Esophagus muscularis mucosa (tissue), 4 donors: ENCODE results near the gene NUP35. TPM values are rescaled to one million over a fixed set of nuclear protein-coding genes. Genes with fewer than 3 reads are reported as not detected.

ENCODE experiments used
- DNase-seq: peaks from one replicate; pipeline ENCODE4 v3.0.0-alpha.2; 2017; ENCODE audit errors: extremely low spot score
- H3K27ac ChIP-seq, 4 donors: fragments of 200-600 bp; sonication (generic); replicated peaks in 1 of 4; 1 replicate in 3 of 4; 2 replicates in 1 of 4; pipeline ENCODE4 v1.5.1; 2016 to 2019; ENCODE audit warnings: mild to moderate bottlenecking in 1 of 4
- H3K27me3 ChIP-seq, 4 donors: fragments of 200-600 bp; sonication (generic); one replicate each; pipeline versions ENCODE4 v1.5.1 to v1.6.0; 2016 to 2019
- H3K36me3 ChIP-seq, 4 donors: fragments of 200-600 bp; sonication (generic); one replicate each; pipeline ENCODE4 v1.5.1; 2016 to 2019
- H3K4me1 ChIP-seq, 4 donors: fragments of 200-600 bp; sonication (generic); one replicate each; pipeline ENCODE4 v1.5.1; 2016 to 2019
- H3K4me3 ChIP-seq, 4 donors: fragments of 200-600 bp; sonication (generic); 1 replicate in 2 of 4; 2 replicates in 2 of 4; pipeline ENCODE4 v1.5.1; 2016 to 2019; ENCODE audit warnings: mild to moderate bottlenecking in 4 of 4, moderate library complexity in 1 of 4
- H3K9me3 ChIP-seq, 4 donors: fragments of 200-600 bp; sonication (generic); 1 replicate in 3 of 4; 2 replicates in 1 of 4; pipeline ENCODE4 v1.5.1; 2016 to 2019
- EP300 ChIP-seq: sonication (generic); formaldehyde crosslinking; IDR thresholded peaks from one replicate; pipeline ENCODE4 v1.6.1; 2017; ENCODE audit warnings: antibody characterized with exemption
- POLR2A ChIP-seq: fragments of 450-650 bp; IDR thresholded peaks from one replicate; pipeline ENCODE4 v1.6.1; 2017; ENCODE audit warnings: antibody characterized with exemption, moderate library complexity, mild to moderate bottlenecking, low read depth
- POLR2AphosphoS5 ChIP-seq, 2 donors: sonication (generic); formaldehyde crosslinking; IDR thresholded peaks; one replicate each; pipeline ENCODE4 v1.6.1; 2017; ENCODE audit warnings: antibody characterized with exemption in 2 of 2
- WGBS: methylation state at CpG from one replicate; pipeline ENCODE4 v1.1.5; 2018; 5-methylcytosine and 5-hydroxymethylcytosine counted together
- intact Hi-C: fragments of 100-400 bp; cut with DNase I; formaldehyde crosslinking; loops from one replicate; pipeline ENCODE4 v1.15.1; 2023
- total RNA-seq, 4 donors: library from RNA; depleted of rRNA; stranded (reverse); fragments of >200 nt; gene quantifications; one replicate each; pipeline versions ENCODE4 v1.1.0 to v1.2.1, GENCODE V29; 2016
- TF ChIP-seq, protein P1 (sequence below), 3 experiments: fragments of 200-600 bp in 2 of 3; fragments of 450-650 bp in 1 of 3; sonication (generic) in 2 of 3; IDR thresholded peaks; one replicate each; pipeline ENCODE4 v1.5.1; 2017 to 2019; ENCODE audit warnings: antibody characterized with exemption in 3 of 3, mild to moderate bottlenecking in 2 of 3, moderate library complexity in 1 of 3

NUP35 gene
- total RNA-seq, 4 donors from 2014 or later, result 7.6 to 11.6 (median 10.7) TPM

DNA sequence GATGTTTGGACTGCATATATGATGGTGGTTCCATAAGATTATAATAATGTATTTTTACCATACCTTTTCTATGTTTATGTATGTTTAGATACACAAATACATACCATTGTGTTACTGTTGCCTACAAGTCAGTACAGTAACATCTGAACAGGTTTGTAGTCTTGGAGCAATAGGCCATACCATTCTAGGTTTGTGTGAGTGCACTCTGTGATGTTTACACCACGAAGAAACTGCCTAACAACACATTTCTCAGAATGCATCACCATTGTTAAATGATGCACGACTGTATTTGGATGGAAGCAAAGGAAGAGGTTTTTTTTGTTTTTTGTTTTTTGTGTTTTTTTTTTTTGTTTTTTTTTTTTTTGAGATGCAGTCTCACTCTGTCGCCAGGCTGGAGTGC is 36.2 kb upstream of the NUP35 start:
- intact Hi-C loops, result loop anchor here (5.0 kb wide), 1 partner anchor 34 kb away; the partner anchor contains the start of gene NUP35
- no peak overlapping the region for H3K4me3 ChIP-seq
- no peaks in the 10 kb centered on the region for H3K4me1 ChIP-seq
- WGBS, result 90% methylated on average over 3 of the region's 3 CpGs
- no peaks in the 10 kb centered on the region for H3K9me3 ChIP-seq
- TF ChIP-seq EP300, result no peak
- TF ChIP-seq, protein P1, sequence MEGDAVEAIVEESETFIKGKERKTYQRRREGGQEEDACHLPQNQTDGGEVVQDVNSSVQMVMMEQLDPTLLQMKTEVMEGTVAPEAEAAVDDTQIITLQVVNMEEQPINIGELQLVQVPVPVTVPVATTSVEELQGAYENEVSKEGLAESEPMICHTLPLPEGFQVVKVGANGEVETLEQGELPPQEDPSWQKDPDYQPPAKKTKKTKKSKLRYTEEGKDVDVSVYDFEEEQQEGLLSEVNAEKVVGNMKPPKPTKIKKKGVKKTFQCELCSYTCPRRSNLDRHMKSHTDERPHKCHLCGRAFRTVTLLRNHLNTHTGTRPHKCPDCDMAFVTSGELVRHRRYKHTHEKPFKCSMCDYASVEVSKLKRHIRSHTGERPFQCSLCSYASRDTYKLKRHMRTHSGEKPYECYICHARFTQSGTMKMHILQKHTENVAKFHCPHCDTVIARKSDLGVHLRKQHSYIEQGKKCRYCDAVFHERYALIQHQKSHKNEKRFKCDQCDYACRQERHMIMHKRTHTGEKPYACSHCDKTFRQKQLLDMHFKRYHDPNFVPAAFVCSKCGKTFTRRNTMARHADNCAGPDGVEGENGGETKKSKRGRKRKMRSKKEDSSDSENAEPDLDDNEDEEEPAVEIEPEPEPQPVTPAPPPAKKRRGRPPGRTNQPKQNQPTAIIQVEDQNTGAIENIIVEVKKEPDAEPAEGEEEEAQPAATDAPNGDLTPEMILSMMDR (IDR thresholded peaks at IDR 0.05), result no peak
- TF ChIP-seq POLR2AphosphoS5 (IDR thresholded peaks at IDR 0.05), result no peak
- TF ChIP-seq POLR2A, result no peak
- H3K27ac ChIP-seq, result no peak overlapping the region
- DNase-seq, result no peak
- peaks cover 0 to 8% (median 0%) of the 10 kb centered on the region in 4 donors for H3K36me3 ChIP-seq
- H3K27me3 ChIP-seq, result no peaks in the 10 kb centered on the region

DNA sequence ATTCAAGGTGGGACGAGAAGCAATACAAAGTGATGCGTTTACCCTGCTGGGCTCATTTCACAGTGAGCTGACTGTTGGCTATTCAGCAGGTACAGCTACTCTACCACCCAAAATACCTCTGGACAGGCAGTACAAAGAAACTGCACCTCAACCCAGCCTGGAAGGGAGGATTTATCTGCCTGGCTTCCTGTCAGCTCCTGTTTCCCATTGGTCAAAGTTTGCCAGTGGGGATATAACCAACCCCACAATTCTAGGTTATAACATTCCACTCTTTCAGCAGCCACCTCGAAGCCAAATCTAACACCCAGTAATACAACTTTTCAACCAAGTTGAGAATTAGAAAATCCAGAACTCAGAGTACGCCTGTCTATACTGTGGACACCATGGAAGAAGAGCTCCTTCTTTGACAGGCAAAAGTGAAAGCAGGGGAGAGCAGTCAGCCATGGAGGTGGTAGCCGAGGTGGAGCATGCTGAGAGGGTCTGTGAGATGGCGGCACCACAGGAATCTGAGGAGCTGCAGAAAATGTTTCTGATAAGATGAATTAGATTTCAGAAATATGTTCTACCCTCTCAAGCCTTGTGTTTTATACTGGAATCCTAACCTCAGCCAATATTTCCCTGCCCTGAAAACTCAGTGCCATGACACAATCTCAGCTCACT is 34.9 kb upstream of the NUP35 start:
- no peak for DNase-seq
- WGBS, result 93% methylated on average over 6 of the region's 6 CpGs
- no peak overlapping the region for H3K27ac ChIP-seq
- intact Hi-C loops, result loop anchor here (5.0 kb wide), 1 partner anchor 33 kb away; the partner anchor contains the start of gene NUP35
- TF ChIP-seq, protein P1 (IDR thresholded peaks at IDR 0.05), result no peak
- TF ChIP-seq POLR2A (no peak), POLR2AphosphoS5 (IDR thresholded peaks at IDR 0.05) (no peak), EP300 (no peak)
- H3K27me3 ChIP-seq, result no peaks in the 10 kb centered on the region
- no peak overlapping the region for H3K4me3 ChIP-seq
- H3K36me3 ChIP-seq, result peaks cover 0 to 8% (median 0%) of the 10 kb centered on the region in 4 donors
- no peaks in the 10 kb centered on the region for H3K9me3 ChIP-seq
- peaks cover 0 to 5% (median 0%) of the 10 kb centered on the region in 4 donors for H3K4me1 ChIP-seq

DNA sequence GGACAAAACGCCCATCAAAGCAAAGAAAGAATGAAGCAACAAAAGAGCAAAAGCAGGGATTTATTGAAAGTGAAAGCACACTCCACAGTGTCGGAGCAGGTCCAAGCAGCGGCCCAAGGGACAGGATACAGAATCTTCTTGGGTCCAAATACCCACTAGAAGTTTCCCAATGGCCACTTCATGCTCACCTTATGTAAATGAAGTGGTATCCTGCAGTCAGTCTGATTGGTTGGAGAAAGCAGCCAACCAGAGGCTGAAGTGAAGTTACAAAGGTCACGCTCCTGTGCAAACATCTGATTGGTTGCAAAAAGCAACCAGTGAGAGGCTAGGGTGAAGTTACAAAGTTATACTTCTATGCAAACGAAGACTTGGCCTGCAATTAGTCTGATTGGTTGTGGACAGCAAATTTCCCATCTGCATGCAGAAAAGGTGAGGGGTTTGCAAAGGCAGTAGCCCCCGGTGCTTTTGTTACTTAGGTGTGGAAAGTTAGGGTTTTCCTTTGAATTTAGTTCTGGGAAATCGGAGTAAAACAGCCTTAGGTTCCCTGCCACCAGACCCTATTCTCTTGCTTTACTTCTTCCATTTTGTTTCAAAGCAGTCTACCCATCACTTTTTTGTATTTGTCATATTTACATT is 32.8 kb upstream of the NUP35 start:
- DNase-seq, result no peak
- TF ChIP-seq POLR2A (no peak), POLR2AphosphoS5 (IDR thresholded peaks at IDR 0.05) (no peak), EP300 (no peak)
- TF ChIP-seq, protein P1 (IDR thresholded peaks at IDR 0.05), result no peak
- Histone ChIP-seq H3K4me1 (peaks cover 0 to 7% (median 0%) of the 10 kb centered on the region in 4 donors), H3K27ac (no peak overlapping the region), H3K36me3 (peaks cover 0 to 10% (median 0%) of the 10 kb centered on the region in 4 donors), H3K27me3 (no peaks in the 10 kb centered on the region), H3K9me3 (no peaks in the 10 kb centered on the region), H3K4me3 (no peak overlapping the region)
- intact Hi-C loops, result no loop called here
- 89% methylated on average over 7 of the region's 7 CpGs for WGBS

DNA sequence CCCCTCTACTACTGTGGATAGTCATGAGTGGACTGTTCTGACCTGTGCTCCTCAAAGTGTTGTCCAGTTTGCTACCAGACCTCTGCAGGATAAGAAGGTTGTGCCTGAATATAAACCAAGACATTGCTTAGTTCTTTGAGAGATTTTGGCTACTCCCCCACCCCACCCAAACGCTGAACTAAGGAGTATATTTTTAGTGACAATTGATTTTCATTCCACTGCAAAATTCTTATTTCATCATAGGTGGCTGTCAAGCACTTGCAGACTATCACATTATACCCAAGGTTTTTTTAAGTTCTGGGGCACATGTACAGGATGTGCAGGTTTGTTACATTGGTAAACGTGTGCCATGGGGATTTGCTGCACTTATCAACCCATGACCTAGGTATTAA is 32.3 kb upstream of the NUP35 start:
- TF ChIP-seq POLR2A, result no peak
- no peak for TF ChIP-seq EP300
- TF ChIP-seq, protein P1 (IDR thresholded peaks at IDR 0.05), result no peak
- TF ChIP-seq POLR2AphosphoS5 (IDR thresholded peaks at IDR 0.05), result no peak
- Histone ChIP-seq H3K36me3 (peaks cover 0 to 13% (median 0%) of the 10 kb centered on the region in 4 donors), H3K9me3 (no peaks in the 10 kb centered on the region), H3K27ac (no peak overlapping the region), H3K4me3 (no peak overlapping the region), H3K4me1 (peaks cover 0 to 7% (median 0%) of the 10 kb centered on the region in 4 donors), H3K27me3 (no peaks in the 10 kb centered on the region)
- 91% methylated on average over 2 of the region's 2 CpGs for WGBS
- DNase-seq, result no peak
- intact Hi-C loops, result no loop called here
